ENCODE measurements around the gene ANKZF1.

The ANKZF1 gene

DNA sequence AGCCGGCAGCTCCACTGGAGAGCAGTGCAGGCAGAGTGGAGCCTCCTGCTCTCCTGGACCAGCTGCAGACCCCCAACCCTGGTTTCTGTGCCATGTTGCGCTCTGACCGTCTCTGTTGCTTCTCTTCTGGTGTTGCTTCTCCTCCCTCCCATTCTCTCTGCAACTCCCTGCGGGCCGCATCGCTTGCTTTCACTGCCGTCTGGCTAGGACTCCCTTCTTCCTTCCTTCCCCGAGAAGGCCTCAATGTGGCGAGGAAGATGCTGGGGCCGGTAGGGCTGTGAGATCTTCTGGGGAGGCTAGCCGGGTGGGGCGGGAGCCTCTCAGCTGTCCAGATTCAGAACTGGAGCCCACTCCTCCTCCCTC is 55.7 kb downstream of the ANKZF1 start:
- no peak for DNase-seq

GRCh38 chr2:219285894-219286425 is 56.4 kb downstream of the ANKZF1 start:
- no peak for DNase-seq
